ENCODE results near the gene WDR20.
A peak's percentile ranks its signal among the peaks of the same experiment; 100 is the strongest.

The WDR20 gene

GRCh38 chr14:102235275-102235897, 95.7 kb downstream of the WDR20 start:
- no peaks in the 10 kb centered on the region for H3K79me2 ChIP-seq (ENCODE audit: insufficient read depth, low read length)
- no peak overlapping the region for H3K9ac ChIP-seq (ENCODE audit: low read depth, low read length, poor library complexity, severe bottlenecking)
- H2AFZ ChIP-seq (ENCODE audit: low read length), result peak overlapping the region; percentile 52; the same call in 1 of the 2 replicates
- H3K4me1 ChIP-seq (ENCODE audit: insufficient read depth, low read length, poor library complexity, severe bottlenecking), result no peaks in the 10 kb centered on the region
- TF ChIP-seq CTCF (conservative IDR thresholded peaks at IDR 0.05; ENCODE audit: low read length) (peak; percentile 84), EZH2phosphoT487 (IDR thresholded peaks at IDR 0.05; ENCODE audit: borderline replicate concordance) (no peak)
- H3K9me2 ChIP-seq (replicated peaks; ENCODE audit: low read depth, low read length), result no peaks in the 10 kb centered on the region
- no peaks in the 10 kb centered on the region for H3K27me3 ChIP-seq (ENCODE audit: insufficient read depth, low read length, poor library complexity, severe bottlenecking)
- H3F3A ChIP-seq (ENCODE audit: low read depth), result no peaks in the 10 kb centered on the region
- H3K4me3 ChIP-seq (ENCODE audit: low read length, poor library complexity, severe bottlenecking), result no peak overlapping the region
- H4K20me1 ChIP-seq (ENCODE audit: insufficient read depth, low read length, poor library complexity, severe bottlenecking), result no peaks in the 10 kb centered on the region
- no peak overlapping the region for H3K4me2 ChIP-seq (ENCODE audit: low read depth, low read length, poor library complexity, severe bottlenecking)
- H3K36me3 ChIP-seq (ENCODE audit: insufficient read depth, low read length), result no peaks in the 10 kb centered on the region
- H3K9me3 ChIP-seq (ENCODE audit: insufficient read depth, low read depth, low read length), result no peaks in the 10 kb centered on the region

GRCh38 chr14:102236026-102236425, 96.3 kb downstream of the WDR20 start:
- H3F3A ChIP-seq (ENCODE audit: low read depth), result no peaks in the 10 kb centered on the region
- no peak overlapping the region for H3K4me2 ChIP-seq (ENCODE audit: low read depth, low read length, poor library complexity, severe bottlenecking)
- H2AFZ ChIP-seq (ENCODE audit: low read length), result no peak overlapping the region
- no peaks in the 10 kb centered on the region for H3K9me2 ChIP-seq (replicated peaks; ENCODE audit: low read depth, low read length)
- H4K20me1 ChIP-seq (ENCODE audit: insufficient read depth, low read length, poor library complexity, severe bottlenecking), result no peaks in the 10 kb centered on the region
- H3K36me3 ChIP-seq (ENCODE audit: insufficient read depth, low read length), result no peaks in the 10 kb centered on the region
- H3K4me3 ChIP-seq (ENCODE audit: low read length, poor library complexity, severe bottlenecking), result no peak overlapping the region
- H3K9ac ChIP-seq (ENCODE audit: low read depth, low read length, poor library complexity, severe bottlenecking), result no peak overlapping the region
- H3K79me2 ChIP-seq (ENCODE audit: insufficient read depth, low read length), result no peaks in the 10 kb centered on the region
- no peaks in the 10 kb centered on the region for H3K4me1 ChIP-seq (ENCODE audit: insufficient read depth, low read length, poor library complexity, severe bottlenecking)
- H3K27me3 ChIP-seq (ENCODE audit: insufficient read depth, low read length, poor library complexity, severe bottlenecking), result no peaks in the 10 kb centered on the region
- no peaks in the 10 kb centered on the region for H3K9me3 ChIP-seq (ENCODE audit: insufficient read depth, low read depth, low read length)
- TF ChIP-seq CTCF (conservative IDR thresholded peaks at IDR 0.05; ENCODE audit: low read length), result no peak

- H3K4me1 ChIP-seq (ENCODE audit: insufficient read depth, low read length, poor library complexity, severe bottlenecking), result no peaks in the 10 kb centered on the region
- H3K9me3 ChIP-seq (ENCODE audit: insufficient read depth, low read depth, low read length), result no peaks in the 10 kb centered on the region
- H3K4me2 ChIP-seq (ENCODE audit: low read depth, low read length, poor library complexity, severe bottlenecking), result no peak overlapping the region
- H3K36me3 ChIP-seq (ENCODE audit: insufficient read depth, low read length), result no peaks in the 10 kb centered on the region
- no peaks in the 10 kb centered on the region for H4K20me1 ChIP-seq (ENCODE audit: insufficient read depth, low read length, poor library complexity, severe bottlenecking)
- H3F3A ChIP-seq (ENCODE audit: low read depth), result no peaks in the 10 kb centered on the region
- no peaks in the 10 kb centered on the region for H3K79me2 ChIP-seq (ENCODE audit: insufficient read depth, low read length)
- H3K27me3 ChIP-seq (ENCODE audit: insufficient read depth, low read length, poor library complexity, severe bottlenecking), result no peaks in the 10 kb centered on the region
- no peak overlapping the region for H2AFZ ChIP-seq (ENCODE audit: low read length)
- H3K4me3 ChIP-seq (ENCODE audit: low read length, poor library complexity, severe bottlenecking), result no peak overlapping the region
- no peak overlapping the region for H3K9ac ChIP-seq (ENCODE audit: low read depth, low read length, poor library complexity, severe bottlenecking)
- H3K9me2 ChIP-seq (replicated peaks; ENCODE audit: low read depth, low read length), result no peaks in the 10 kb centered on the region
- no peak for TF ChIP-seq CTCF (conservative IDR thresholded peaks at IDR 0.05; ENCODE audit: low read length)
- no peak for TF ChIP-seq EZH2phosphoT487 (IDR thresholded peaks at IDR 0.05; ENCODE audit: borderline replicate concordance)
Observed at GRCh38 chr14:102238131-102238530, 98.4 kb downstream of the WDR20 start.

All from Loucy (cell line).